ENCODE measurements around the gene THAP5.

THAP5 gene

DNA sequence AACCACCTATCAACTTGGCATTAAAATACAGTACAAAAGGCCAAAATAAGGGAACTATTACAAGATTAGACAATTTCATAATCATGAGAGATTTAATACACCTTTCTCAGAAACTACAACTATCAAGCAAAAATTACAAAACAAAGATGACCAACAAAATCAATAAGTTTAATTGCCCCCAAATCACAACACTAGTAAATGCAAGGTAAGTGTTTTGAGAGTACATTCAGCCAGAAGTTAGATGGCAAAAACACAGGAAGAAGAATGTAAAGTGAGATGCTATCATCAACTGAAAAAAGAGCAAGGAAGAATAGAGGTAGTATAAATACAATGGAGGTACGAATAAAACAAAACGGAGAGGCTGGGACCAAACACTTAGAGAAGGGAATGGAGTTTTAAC is 46.7 kb downstream of the THAP5 start:
- DNase-seq (ENCODE audit: low read depth, low spot score) = no peak
- H3K4me3 ChIP-seq = no peak overlapping the region
- H3K9ac ChIP-seq (ENCODE audit: insufficient read length) = no peak overlapping the region
- H3K9me3 ChIP-seq (ENCODE audit: low read depth, low read length) = no peaks in the 10 kb centered on the region
- TF ChIP-seq POLR2AphosphoS5 (IDR thresholded peaks at IDR 0.05; ENCODE audit: borderline replicate concordance, low read depth, low read length) = no peak
- no peak for TF ChIP-seq EZH2 (IDR thresholded peaks at IDR 0.05)
- no peak for TF ChIP-seq FOXP2 (optimal IDR thresholded peaks at IDR 0.05; ENCODE audit: control extremely low read depth, extremely low read length, insufficient read depth)
- no peak overlapping the region for H3K27ac ChIP-seq
- peaks cover 10% of the 10 kb centered on the region for H3K36me3 ChIP-seq (ENCODE audit: insufficient read depth, low read length)

DNA sequence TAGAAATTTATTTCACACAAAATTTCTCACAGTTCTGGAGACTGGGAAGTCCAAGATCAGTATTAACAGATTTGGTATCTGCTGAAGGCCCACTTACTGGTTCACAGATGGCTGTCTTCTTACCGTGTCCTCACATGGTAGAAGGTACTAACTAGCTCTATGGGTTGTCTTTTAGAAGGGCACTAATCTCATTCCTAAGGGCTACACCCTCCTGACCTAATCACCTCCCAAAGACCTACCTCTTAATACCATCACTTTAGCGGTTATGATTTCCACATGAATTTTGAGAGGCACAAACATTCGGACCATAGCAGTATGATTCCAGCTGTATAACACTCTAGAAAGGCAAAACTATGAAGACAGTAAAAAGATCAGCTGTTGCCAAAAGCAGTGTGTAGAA is 51.6 kb downstream of the THAP5 start:
- no peak for DNase-seq (ENCODE audit: low read depth, low spot score)
- H3K36me3 ChIP-seq (ENCODE audit: insufficient read depth, low read length) = peaks cover 34% of the 10 kb centered on the region
- H3K27ac ChIP-seq = no peak overlapping the region
- no peak overlapping the region for H3K4me3 ChIP-seq
- no peak overlapping the region for H3K9ac ChIP-seq (ENCODE audit: insufficient read length)
- TF ChIP-seq EZH2 (IDR thresholded peaks at IDR 0.05) (no peak), FOXP2 (optimal IDR thresholded peaks at IDR 0.05; ENCODE audit: control extremely low read depth, extremely low read length, insufficient read depth) (no peak), POLR2AphosphoS5 (IDR thresholded peaks at IDR 0.05; ENCODE audit: borderline replicate concordance, low read depth, low read length) (no peak)
- H3K9me3 ChIP-seq (ENCODE audit: low read depth, low read length) = no peaks in the 10 kb centered on the region

DNA sequence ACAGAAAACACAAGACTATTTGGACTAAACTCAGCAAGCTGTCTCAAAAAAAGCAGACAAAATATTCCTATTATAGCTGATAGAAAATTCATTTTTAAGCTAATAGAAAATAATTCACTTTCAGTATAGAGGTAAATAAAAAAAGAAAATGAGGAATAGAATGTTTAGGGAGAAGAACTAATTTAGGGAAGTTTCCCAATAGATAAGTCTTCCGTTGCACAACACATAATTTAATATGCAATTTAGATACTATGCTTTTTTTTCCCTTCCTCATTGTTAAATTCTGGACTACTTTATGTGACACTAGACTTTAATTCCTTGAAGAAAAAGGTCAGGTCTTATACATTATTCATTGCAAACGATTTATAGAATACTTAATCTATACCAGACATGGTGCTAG is 53.9 kb downstream of the THAP5 start:
- H3K36me3 ChIP-seq (ENCODE audit: insufficient read depth, low read length) = peaks cover 44% of the 10 kb centered on the region
- H3K4me3 ChIP-seq = peak overlapping the region; percentile 15; the same call in 1 of the 2 replicates
- peak; percentile 32 for DNase-seq (ENCODE audit: low read depth, low spot score)
- H3K9me3 ChIP-seq (ENCODE audit: low read depth, low read length) = no peaks in the 10 kb centered on the region
- peak overlapping the region; percentile 77 for H3K27ac ChIP-seq
- TF ChIP-seq EZH2 (IDR thresholded peaks at IDR 0.05) = no peak
- no peak for TF ChIP-seq POLR2AphosphoS5 (IDR thresholded peaks at IDR 0.05; ENCODE audit: borderline replicate concordance, low read depth, low read length)
- no peak for TF ChIP-seq FOXP2 (optimal IDR thresholded peaks at IDR 0.05; ENCODE audit: control extremely low read depth, extremely low read length, insufficient read depth)
- H3K9ac ChIP-seq (ENCODE audit: insufficient read length) = no peak overlapping the region

DNA sequence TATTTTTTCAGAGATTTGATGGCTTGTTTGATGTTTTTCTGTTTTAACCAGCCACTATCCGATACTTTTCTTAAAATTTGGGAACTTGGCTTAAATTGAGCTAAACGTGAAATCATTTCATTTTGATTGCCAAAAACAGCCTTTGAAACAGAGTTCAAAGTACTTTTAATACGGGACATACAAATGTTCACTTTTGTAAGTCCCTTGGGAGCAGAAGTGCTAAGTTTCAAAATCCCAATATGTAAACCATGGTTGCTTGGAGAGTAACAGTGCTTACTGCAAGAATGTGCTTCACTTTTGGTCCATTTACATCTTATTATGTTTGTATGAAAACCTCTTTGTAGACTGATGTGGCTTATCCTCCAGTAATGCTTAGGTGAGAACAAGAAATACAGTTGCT is 54.5 kb downstream of the THAP5 start:
- Histone ChIP-seq H3K9ac (ENCODE audit: insufficient read length) (no peak overlapping the region), H3K9me3 (ENCODE audit: low read depth, low read length) (no peaks in the 10 kb centered on the region), H3K27ac (peak overlapping the region; percentile 77), H3K36me3 (ENCODE audit: insufficient read depth, low read length) (peaks cover 44% of the 10 kb centered on the region), H3K4me3 (peak overlapping the region; percentile 15; the same call in 1 of the 2 replicates)
- TF ChIP-seq POLR2AphosphoS5 (IDR thresholded peaks at IDR 0.05; ENCODE audit: borderline replicate concordance, low read depth, low read length) = no peak
- TF ChIP-seq EZH2 (IDR thresholded peaks at IDR 0.05) = no peak
- no peak for TF ChIP-seq FOXP2 (optimal IDR thresholded peaks at IDR 0.05; ENCODE audit: control extremely low read depth, extremely low read length, insufficient read depth)
- peak; percentile 52 for DNase-seq (ENCODE audit: low read depth, low spot score)

Data from SK-N-MC (cell line).